ENCODE results near the gene ATP6V0E1. TPM values are rescaled to one million over a fixed set of nuclear protein-coding genes. Genes with fewer than 3 reads are reported as not detected.
"Not testable (repeated sequence)": the region's sequence is repeated elsewhere in the genome, so short reads cannot be mapped to it uniquely, and the experiment has no call there.

Gene ATP6V0E1
- polyA plus RNA-seq, 3 donors = 145 to 323 (median 287) TPM

GRCh38 chr5:173018358-173018757, 34.8 kb downstream of the ATP6V0E1 start:
- WGBS, 3 donors = 66 to 97% (median 76%) methylated on average over 4 of the region's 4 CpGs

GRCh38 chr5:173020154-173020581, 36.6 kb downstream of the ATP6V0E1 start:
- no peak overlapping the region for H3K27ac ChIP-seq (ENCODE audit: low read depth, low read length)
- 59 to 73% (median 60%) methylated on average over 5 of the region's 5 CpGs for WGBS, 3 donors

More at GRCh38 chr5:173018358-173018757, 34.8 kb downstream of the ATP6V0E1 start:
- no peak overlapping the region for H3K27ac ChIP-seq (ENCODE audit: low read depth, low read length)

GRCh38 chr5:173020643-173021042, 37.1 kb downstream of the ATP6V0E1 start:
- no peak overlapping the region for H3K27ac ChIP-seq (ENCODE audit: low read depth, low read length)
- WGBS, 3 donors = 76 to 85% (median 83%) methylated on average over 9 of the region's 9 CpGs

GRCh38 chr5:173025651-173026050, 42.1 kb downstream of the ATP6V0E1 start:
- 85 to 88% (median 87%) methylated on average over 6 of the region's 6 CpGs for WGBS, 3 donors
- no peak overlapping the region for H3K27ac ChIP-seq (ENCODE audit: low read depth, low read length)

- 84 to 87% (median 86%) methylated on average over 7 of the region's 7 CpGs for WGBS, 3 donors
- H3K27ac ChIP-seq (ENCODE audit: low read depth, low read length) = no peak overlapping the region
Measured at GRCh38 chr5:173027905-173028304, 44.3 kb downstream of the ATP6V0E1 start.

GRCh38 chr5:173028811-173029327, 45.3 kb downstream of the ATP6V0E1 start:
- no peak overlapping the region for H3K27ac ChIP-seq (ENCODE audit: low read depth, low read length)
- 52 to 75% (median 72%) methylated on average over 4 of the region's 4 CpGs for WGBS, 3 donors

GRCh38 chr5:173029499-173029921, 45.9 kb downstream of the ATP6V0E1 start:
- H3K27ac ChIP-seq (ENCODE audit: low read depth, low read length) = no peak overlapping the region
- 28 to 44% (median 37%) methylated on average over 5 of the region's 5 CpGs for WGBS, 3 donors

- not testable (repeated sequence) for H3K27ac ChIP-seq (ENCODE audit: low read depth, low read length)
- 98 to 99% (median 99%) methylated on average over 3 of the region's 3 CpGs for WGBS, 3 donors
Measured at GRCh38 chr5:173032096-173032495, 48.5 kb downstream of the ATP6V0E1 start.

- no peak overlapping the region for H3K27ac ChIP-seq (ENCODE audit: low read depth, low read length)
- WGBS, 3 donors = 98 to 99% (median 98%) methylated on average over 3 of the region's 3 CpGs
Measured at GRCh38 chr5:173032730-173033129, 49.2 kb downstream of the ATP6V0E1 start.

- WGBS, 3 donors = 68 to 87% (median 82%) methylated on average over 6 of the region's 6 CpGs
- H3K27ac ChIP-seq (ENCODE audit: low read depth, low read length) = no peak overlapping the region
Measured at GRCh38 chr5:173033923-173034322, 50.4 kb downstream of the ATP6V0E1 start.

GRCh38 chr5:173035904-173036707, 52.5 kb downstream of the ATP6V0E1 start:
- WGBS, 3 donors = 79 to 92% (median 82%) methylated on average over 22 to 24 of the region's 24 CpGs

GRCh38 chr5:173039188-173039587, 55.6 kb downstream of the ATP6V0E1 start:
- 86 to 88% (median 87%) methylated on average over 3 of the region's 3 CpGs for WGBS, 3 donors

More at GRCh38 chr5:173035904-173036707, 52.5 kb downstream of the ATP6V0E1 start:
- H3K27ac ChIP-seq (ENCODE audit: low read depth, low read length) = no peak overlapping the region

GRCh38 chr5:173039964-173040363, 56.4 kb downstream of the ATP6V0E1 start:
- no peak overlapping the region for H3K27ac ChIP-seq (ENCODE audit: low read depth, low read length)
- WGBS, 3 donors = 92 to 99% (median 98%) methylated on average over 5 of the region's 5 CpGs

More at GRCh38 chr5:173039188-173039587, 55.6 kb downstream of the ATP6V0E1 start:
- no peak overlapping the region for H3K27ac ChIP-seq (ENCODE audit: low read depth, low read length)

GRCh38 chr5:173041881-173042762, 58.6 kb downstream of the ATP6V0E1 start:
- H3K27ac ChIP-seq (ENCODE audit: low read depth, low read length) = no peak overlapping the region
- WGBS, 3 donors = 52 to 79% (median 72%) methylated on average over 7 of the region's 7 CpGs

GRCh38 chr5:173042763-173043107, 59.2 kb downstream of the ATP6V0E1 start:
- 72 to 93% (median 87%) methylated on average over 3 of the region's 3 CpGs for WGBS, 3 donors

GRCh38 chr5:173045474-173045873, 61.9 kb downstream of the ATP6V0E1 start:
- H3K27ac ChIP-seq (ENCODE audit: low read depth, low read length) = no peak overlapping the region
- 22 to 64% (median 59%) methylated on average over 8 of the region's 8 CpGs for WGBS, 3 donors

More at GRCh38 chr5:173042763-173043107, 59.2 kb downstream of the ATP6V0E1 start:
- H3K27ac ChIP-seq (ENCODE audit: low read depth, low read length) = no peak overlapping the region

GRCh38 chr5:173047096-173047837, 63.7 kb downstream of the ATP6V0E1 start:
- H3K27ac ChIP-seq (ENCODE audit: low read depth, low read length) = not testable (repeated sequence)
- 71 to 82% (median 78%) methylated on average over 12 of the region's 12 CpGs for WGBS, 3 donors

GRCh38 chr5:173047838-173048105, 64.2 kb downstream of the ATP6V0E1 start:
- WGBS, 3 donors = 68 to 83% (median 74%) methylated on average over 6 of the region's 6 CpGs
- no peak overlapping the region for H3K27ac ChIP-seq (ENCODE audit: low read depth, low read length)

All from adipose tissue (tissue), 3 donors.